ENCODE measurements around the gene GARNL3.

The GARNL3 gene

GRCh38 chr9:127380479-127380878 lies 115.9 kb downstream of the GARNL3 start:
- DNase-seq (ENCODE audit: low read depth), result no peak
- no peak for TF ChIP-seq CTCF (IDR thresholded peaks at IDR 0.05; ENCODE audit: low read depth, low read length, missing control alignments)

GRCh38 chr9:127382541-127382940 lies 118.0 kb downstream of the GARNL3 start:
- TF ChIP-seq CTCF (IDR thresholded peaks at IDR 0.05; ENCODE audit: low read depth, low read length, missing control alignments), result no peak
- DNase-seq (ENCODE audit: low read depth), result no peak
- H3K4me3 ChIP-seq (ENCODE audit: low read depth, low read length), result no peak overlapping the region

More at GRCh38 chr9:127380479-127380878, 115.9 kb downstream of the GARNL3 start:
- H3K4me3 ChIP-seq (ENCODE audit: low read depth, low read length), result no peak overlapping the region

GRCh38 chr9:127384016-127384730 lies 119.6 kb downstream of the GARNL3 start:
- no peak for TF ChIP-seq CTCF (IDR thresholded peaks at IDR 0.05; ENCODE audit: low read depth, low read length, missing control alignments)
- DNase-seq (ENCODE audit: low read depth), result no peak
- H3K4me3 ChIP-seq (ENCODE audit: low read depth, low read length), result no peak overlapping the region

- no peak for TF ChIP-seq CTCF (IDR thresholded peaks at IDR 0.05; ENCODE audit: low read depth, low read length, missing control alignments)
- no peak overlapping the region for H3K4me3 ChIP-seq (ENCODE audit: low read depth, low read length)
- DNase-seq (ENCODE audit: low read depth), result no peak
Measured at GRCh38 chr9:127384901-127385300, 120.3 kb downstream of the GARNL3 start.

- DNase-seq (ENCODE audit: low read depth), result no peak
- no peak overlapping the region for H3K4me3 ChIP-seq (ENCODE audit: low read depth, low read length)
- no peak for TF ChIP-seq CTCF (IDR thresholded peaks at IDR 0.05; ENCODE audit: low read depth, low read length, missing control alignments)
Measured at GRCh38 chr9:127386249-127386648, 121.7 kb downstream of the GARNL3 start.

- no peak overlapping the region for H3K4me3 ChIP-seq (ENCODE audit: low read depth, low read length)
- no peak for DNase-seq (ENCODE audit: low read depth)
- TF ChIP-seq CTCF (IDR thresholded peaks at IDR 0.05; ENCODE audit: low read depth, low read length, missing control alignments), result no peak
Measured at GRCh38 chr9:127386981-127387380, 122.4 kb downstream of the GARNL3 start.
